ENCODE results near the gene EVA1C.

EVA1C gene

DNA sequence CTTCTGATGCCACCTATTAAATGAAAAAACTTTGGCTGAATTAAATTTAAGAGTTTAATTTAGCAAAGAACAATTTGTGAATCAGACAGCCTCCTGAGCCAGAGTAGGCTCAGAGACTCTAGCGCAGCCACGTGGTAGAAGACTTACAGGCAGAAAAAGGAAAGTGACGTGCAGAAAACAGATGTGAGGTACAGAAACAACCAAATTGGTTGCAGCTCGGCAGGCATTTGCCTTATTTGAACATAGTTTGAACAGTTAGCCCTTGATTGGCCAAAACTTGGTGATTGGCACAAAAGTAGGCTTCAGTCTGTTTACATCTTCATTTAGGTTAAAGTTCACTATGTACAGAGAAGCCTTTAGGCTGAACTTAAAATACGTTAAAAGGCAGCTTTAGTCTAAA is 149.9 kb downstream of the EVA1C start:
- no peak for DNase-seq (ENCODE audit: low spot score)

- no peak for DNase-seq (ENCODE audit: low spot score)
Observed at GRCh38 chr21:32562915-32563314, 150.4 kb downstream of the EVA1C start.

Data from cerebellar cortex (tissue), 1 donor.